GM18907 (cell line): ENCODE results near the gene C3orf20.

Experiments used
- ATAC-seq: cut with Tn5 transposase; IDR thresholded peaks from one replicate; pipeline ENCODE4 v1.9.1; 2021; ENCODE audit warnings: mild to moderate bottlenecking, moderate library complexity; ENCODE audit not compliant: unreplicated experiment

C3orf20 gene

DNA sequence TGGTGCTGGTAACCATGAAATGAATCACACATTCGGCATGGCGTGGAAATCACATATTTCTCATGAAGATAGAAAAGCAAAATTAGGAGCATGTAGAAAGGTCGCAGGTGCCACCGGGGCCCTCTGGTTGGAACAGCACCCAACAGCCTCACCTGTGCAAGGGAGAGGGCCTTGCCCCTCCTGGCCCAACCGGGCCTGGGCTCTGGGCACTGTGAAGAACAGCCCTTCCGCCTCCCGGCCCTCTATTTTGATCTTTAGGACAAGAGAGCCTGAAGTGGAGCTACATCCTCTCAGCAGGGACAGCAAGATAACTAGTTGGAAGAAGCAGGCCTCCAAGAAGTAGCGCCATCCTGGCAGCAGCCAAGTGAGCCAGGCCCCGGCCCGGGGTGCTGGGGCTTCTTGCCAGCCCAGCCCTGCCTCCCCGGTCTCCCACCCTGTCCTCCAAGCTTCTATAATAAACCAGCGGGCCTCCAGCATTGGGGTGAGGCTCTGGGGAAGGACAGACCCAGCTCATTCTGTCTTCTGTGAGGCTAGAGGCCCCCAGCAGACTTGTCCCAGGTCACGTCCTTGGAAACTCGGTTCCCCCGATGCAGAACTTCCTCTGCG lies 97.7 kb downstream of the C3orf20 start:
- no peak for ATAC-seq

DNA sequence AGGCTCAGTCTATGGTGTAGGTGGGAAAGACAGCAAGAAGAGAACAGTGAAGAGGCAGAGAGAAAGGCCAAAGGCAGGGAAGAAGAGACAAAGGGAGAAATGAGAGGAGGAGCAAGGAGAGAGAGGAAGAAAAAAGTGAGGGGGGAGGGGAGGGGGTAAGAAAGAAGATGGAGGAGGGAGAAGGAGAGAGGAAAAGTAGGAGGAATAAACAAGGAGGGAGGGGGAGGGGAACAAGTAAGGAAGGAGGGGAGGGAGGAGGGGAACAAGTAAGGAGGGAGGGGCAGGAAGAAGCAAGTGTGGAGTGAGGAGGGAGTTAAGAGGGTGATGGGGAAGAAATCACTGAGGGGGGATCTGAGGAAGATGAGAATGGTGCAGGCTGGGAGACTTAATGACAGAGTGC lies 98.3 kb downstream of the C3orf20 start:
- ATAC-seq = no peak

DNA sequence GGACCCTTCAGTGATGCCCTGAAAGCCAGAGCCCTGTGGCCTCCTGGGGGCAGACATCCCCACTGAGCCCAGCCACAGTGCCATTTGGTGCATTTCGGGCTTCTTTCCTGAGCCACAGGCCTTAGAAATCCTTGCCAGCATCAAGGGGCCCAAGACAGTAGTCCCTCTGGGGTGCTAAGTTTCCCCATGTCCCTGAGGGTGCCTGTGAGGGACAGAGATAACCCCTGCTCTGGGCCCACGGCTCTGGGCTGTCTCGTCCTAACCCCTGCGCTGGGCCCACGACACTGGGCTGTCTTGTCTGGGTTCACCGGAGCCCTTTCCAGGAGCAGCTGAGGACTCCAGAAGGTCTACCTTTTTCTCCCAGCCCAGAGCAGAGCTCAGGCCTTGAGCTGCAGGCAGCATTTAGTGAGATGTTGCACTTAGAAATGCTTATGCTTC lies 98.8 kb downstream of the C3orf20 start:
- ATAC-seq = no peak

DNA sequence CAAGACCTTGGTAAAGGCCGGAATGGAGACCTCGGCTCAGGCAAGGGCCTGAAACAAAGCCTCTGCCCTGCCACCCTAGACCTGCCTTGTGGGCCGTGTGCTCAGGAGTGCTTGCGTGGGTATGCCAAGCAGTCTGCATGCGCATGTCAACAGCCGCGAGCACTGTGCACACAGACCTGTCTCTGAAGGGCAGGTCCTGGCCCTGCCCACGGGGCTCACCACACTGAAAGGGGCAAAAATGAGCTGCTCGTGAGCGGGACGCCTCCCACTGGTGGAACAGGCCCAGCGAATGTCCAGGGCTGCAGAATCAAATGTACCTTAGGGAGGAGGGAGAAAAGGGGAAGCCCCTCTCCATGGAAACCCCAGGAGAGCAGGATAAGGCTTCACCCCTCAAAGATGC lies 99.5 kb downstream of the C3orf20 start:
- ATAC-seq = no peak

DNA sequence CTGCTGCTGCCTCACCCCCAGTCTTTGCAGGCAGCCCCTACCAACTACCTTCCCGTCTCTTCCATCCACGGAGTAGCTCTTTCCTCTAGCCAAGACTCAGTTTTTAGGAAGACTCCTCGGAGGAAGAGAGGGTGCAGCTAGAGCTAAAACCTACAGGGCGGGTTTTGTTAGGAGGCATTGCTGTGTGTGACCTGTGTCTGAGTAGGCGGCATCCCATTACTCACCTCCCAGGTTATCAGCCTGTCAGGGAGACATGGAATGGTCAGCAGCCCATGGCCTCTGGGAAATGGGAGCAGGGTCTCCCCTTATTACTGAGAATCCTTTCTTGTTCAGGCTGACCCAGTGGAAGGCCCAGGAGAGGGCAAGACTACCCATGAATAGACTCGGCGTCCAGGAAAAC lies 100.1 kb downstream of the C3orf20 start:
- no peak for ATAC-seq

DNA sequence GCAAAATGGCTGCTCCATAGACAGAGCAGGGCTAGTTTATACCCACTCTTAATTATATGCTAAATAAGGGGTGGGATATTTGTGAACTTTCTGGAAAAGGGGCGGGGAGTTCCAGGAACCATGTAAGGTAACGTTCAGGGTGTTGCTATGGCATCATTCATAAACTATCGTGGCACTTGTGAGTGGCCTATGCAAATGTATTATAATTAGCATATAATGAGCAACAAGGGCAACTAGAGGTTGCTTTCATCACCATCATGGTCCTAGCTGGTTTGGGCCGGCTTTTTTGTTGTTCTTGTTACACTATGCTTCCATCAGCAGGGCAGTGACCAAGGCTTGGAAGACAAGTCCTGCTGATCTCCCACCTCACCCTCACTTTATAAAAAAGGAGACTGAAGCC lies 100.6 kb downstream of the C3orf20 start:
- ATAC-seq = no peak

DNA sequence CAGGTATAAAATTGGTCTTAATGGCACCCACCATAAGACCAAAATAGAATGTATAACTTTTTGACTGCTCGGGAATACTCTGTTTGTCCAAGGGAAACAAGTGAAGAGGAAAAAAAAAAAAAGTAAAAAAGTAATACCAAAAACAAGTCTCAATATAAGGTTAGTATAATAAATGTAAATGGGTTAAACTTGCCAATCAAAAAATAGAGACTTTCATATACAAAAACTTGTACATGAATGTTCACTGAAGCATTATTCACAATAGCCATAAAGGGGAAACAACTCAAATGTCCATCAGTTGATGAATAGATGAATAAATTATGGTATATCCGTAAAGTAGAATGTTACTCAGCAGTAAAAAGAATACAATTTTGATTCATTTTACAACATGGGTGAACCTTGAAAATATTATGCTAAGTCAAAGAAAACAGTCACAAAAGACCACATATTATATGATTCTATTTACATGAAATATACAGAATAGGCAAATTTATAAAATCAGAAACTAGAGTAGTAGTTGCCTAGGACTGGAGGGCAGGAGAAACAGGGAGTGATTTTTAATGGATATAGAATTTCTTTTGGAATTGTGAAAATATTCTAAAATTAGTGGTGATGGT lies 104.2 kb downstream of the C3orf20 start:
- no peak for ATAC-seq

DNA sequence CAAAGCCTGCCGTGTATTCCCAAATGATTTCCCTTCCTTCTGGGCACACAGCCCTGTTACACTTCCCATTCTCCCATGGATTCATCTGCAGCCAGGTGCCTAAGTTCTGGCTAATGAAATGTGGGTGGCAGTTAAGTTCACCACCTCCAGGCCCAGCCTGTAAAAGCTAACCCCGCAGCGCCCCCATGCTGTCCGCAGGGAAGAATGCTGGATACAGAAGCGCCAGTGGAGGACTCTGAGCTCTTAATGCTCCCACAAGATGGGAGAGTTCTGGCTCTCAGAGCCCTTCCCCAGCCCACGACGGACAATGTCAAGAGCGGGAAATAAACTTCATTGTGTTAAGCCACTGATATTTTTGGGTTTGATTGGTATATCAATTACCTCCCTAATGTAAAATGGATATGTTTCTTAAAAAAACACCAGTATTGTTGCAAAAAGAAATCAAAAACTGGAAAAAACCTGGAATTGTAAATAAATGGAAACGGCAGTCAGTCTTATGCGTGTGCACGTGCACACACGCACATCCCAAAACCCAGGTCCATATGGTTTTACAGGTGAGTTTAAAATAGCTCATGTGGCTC lies 106.1 kb downstream of the C3orf20 start:
- peak; percentile 59 for ATAC-seq

DNA sequence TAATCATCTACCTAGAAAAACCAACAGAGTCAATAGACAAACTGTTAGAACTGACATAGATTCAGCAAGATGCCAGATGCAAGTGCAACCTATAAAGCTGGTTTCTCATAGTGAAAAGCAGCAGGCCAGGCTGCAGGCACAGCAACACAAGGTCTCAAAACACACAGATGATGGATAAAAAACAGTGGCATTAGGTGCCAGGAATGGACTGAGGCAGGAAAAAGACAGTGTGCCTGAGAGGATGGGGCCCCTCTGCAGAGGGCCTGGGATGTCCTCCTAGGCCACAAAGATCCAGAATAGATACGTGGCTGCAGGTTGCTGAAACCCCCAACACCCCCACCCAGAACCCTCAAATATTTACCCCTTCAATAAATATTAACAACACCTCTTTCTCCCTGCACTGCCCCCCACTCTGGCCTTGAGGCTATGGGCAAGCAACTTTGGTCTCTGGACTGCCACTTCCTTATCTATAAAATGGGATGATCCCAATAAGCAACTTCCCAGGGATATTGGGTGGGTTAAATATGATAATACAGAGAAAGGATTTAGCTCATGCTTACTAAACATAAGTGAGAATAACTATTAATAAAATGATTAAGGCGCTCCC lies 108.6 kb downstream of the C3orf20 start:
- ATAC-seq = no peak

DNA sequence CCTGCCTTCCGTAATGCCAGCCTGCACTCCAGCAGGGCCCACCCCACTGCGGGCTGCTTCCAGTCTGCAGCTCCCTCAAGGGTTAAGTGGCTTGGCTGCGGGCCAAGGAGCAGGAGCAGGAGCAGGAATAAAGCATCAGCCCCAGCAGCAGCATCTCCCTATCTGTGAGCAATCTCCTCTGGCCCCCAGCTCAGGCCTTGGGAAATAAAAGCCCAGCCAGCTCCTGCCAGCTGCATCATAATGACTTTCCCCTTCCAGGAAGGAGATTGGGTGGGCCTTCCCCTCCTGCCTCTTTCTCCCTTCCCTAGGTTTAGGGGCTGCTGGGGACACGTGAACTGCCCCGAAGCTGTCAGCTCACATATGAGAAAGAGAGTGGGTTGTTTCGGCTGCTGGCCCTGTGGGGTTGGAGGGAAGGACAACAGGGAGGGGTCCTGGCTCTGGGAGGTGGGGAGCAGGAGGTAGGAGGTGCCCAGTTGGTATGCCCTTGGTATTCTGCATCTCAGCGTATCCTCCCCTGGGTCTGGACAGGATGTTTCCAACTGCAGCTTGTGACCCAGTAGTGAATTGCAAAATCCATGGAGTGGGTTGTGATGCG lies 109.2 kb downstream of the C3orf20 start:
- no peak for ATAC-seq

DNA sequence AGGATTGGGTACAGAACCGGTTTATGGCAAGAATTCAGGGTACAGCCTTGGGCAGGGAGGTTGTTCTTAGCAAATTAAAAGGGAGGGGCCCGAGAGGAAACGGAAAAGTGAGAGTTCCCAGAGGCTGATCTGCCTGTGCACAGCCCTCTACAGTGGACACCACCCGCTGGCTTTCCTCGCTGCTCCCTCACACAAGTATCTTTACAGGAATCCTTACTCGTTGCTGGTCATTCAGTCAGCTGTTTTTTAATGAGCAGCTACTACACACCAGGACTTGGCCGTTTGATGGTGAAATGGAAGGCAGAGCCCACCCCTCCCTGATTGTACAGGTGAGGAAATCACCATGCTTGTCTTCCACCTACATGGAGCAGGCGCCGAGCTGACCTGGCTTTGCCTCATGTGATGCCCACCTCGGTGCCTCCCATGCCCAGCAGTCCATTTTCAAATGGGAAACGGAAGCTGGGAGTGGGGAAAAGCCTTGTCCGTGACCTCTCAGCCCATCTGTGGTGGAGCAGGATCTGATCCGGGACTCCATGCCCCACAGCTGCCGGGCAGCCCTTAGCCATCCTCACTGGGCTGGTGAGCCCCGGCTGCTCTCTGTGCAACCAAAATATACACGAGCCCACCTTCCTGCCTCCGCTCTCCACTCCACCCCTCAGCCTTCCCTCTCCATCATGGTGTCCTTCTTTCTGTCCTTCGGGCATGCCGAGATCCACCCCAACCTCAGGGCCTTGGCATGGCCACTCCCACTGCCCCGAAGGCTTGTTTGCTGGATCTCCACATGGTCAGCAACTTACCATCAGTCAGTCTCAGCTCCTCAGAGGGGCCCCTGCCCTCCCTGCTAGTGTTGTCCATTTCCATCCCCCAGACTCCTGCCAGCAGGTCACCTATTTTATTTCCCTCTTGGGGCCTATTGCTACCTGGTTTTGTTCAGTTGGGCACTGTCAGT lies 110.5 kb downstream of the C3orf20 start:
- ATAC-seq = no peak

DNA sequence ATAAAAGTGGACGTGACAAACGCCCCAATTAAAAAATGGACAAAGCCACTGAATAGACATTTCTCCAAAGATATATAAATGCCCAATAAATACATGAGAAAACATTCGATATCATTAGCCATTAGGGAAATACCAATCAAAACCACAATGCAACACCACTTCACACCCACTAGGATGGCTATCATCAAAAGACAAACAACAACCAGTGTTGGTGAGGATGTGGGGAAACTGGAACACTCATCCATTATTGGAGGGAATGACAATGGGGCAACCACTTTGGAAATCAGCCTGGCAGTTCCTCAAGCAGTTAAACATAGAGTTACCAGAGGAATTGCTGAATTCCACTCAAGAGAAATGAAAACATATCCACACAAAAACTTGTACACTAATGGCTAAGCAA lies 111.4 kb downstream of the C3orf20 start:
- ATAC-seq = no peak

DNA sequence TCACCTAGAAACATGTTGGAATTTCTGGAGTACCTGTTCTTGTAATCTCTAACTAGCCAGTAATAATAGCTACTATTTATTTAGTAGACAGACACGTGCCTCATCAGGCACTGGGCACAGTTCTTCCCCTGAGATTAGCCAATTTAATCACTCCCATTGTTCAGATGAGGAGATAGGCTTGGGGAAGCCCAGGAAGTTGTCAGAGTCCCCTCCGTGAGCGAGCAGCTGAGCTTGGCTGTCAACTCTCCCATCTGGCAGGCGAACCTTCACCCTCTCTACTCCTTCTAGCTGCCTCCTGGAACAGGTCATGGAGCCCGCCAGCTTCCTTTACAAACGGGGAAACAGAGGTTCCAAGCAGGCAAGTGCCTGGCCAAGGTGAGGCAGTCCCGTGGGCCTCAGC lies 112.7 kb downstream of the C3orf20 start:
- no peak for ATAC-seq

DNA sequence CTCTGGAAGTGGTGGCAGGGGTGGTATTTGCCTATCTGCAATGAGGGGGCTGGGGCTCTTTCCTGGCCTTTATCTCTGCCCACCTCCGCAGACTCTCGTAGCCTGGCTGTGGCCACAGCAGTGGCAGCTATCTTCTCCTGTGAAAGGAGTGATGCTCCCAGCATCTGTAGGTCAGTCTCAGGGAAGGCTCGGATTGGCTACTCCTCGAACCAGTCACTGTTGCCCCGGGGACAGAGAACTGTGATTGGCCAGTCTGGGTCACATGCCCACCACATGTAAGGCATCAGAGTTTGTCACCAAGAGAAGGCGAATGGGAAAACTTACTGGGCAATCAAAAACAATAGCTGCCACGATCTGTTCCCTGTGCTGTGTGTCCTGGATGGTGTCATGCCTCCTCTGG lies 113.7 kb downstream of the C3orf20 start:
- no peak for ATAC-seq

DNA sequence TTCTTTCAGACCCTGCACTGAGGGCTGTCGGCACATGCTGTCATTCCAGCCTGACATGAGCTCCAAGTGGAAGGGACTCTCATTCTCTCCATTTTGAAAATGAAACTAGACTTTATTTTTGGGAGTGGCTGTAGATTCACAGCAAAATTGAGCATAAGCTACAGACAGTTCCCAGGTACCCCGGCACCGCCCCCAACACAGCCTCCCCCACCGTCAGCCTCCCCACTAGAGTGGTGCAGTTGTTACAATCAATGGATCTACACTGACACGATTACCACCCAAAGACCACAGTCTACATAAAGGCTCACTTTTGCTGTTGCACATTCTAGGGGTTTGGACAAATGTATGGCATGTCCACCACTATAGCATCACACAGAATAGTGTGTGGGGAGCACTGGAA lies 114.3 kb downstream of the C3orf20 start:
- ATAC-seq = no peak

DNA sequence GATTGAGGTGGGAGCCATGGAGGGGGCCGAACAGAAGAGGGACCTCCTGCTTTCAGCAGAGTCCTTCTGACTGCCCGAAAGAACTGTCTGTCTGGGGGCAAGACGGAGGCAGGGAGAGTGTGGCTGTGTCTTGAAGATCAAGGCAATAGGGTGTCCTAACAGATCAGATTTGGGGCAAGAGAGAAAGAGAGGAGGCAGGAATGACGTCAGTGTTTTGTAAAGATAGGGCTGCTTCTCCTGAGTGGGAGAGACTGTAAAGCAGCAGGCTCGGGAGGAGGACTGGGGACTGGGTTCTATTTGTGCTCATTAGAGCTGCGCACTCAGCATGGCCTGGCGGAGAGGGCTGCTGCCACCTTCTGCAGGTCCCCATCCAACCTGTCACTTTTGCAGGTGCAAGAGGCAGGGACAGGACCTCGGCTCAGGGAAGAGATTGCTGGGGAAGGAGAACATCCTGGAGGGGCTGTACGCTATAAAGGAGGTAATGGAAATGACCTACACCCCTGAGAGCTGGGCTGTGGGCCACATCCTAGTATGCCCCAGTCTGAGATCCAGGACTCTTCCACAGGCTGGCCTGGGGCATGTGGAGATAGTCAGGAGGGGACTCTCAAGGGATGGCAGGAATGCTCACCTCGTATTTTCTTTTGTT lies 114.8 kb downstream of the C3orf20 start:
- ATAC-seq = no peak

DNA sequence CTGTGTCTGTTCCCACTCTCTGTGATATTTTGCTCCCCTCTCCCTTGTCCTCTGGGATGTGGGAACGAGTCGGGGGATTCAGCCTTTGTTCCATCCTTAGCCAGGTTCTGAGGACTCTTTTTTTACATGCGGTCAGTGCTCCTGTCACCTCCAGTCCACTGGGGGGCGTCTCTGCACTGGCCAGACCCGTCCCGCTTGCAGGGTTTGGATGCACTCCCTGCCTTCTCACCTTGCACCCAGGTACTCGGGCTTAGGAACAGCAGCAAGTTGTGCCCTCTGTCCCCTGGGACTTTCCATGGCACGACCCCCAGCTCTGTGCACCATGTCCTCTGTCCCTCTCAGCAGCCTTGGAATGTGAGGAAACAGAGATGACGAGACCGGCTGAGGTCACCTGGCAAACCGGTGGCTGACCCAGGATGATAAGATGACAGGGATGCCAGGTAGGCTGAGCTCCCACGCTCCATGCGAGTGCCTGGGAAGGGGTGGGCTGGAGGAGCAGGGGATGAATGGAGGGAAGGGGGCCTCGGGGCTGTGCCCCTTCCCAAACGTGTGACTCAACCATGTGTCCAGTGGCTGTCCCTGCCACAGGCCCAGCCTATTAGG lies 116.5 kb downstream of the C3orf20 start:
- ATAC-seq = no peak

DNA sequence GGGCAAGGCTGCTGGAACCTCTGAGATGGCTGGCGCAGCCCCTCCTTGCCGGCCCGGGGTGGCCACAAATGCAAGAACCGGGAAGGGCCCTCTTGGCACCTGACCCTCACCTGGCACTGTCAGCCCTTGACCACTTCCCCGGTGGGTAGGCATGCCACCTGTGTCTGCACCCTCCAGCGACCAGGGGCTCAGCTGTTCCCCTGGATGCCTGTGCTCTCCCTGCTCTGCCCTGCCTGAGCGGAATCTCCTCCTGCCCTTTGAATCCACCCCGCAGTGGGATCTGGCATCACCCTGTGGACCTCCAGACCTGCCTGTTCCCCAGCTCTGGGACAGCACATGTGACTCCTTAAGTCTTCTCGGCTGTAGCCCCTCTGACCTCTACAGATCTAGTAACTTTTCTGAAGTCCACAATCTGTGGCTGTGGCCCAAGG lies 117.8 kb downstream of the C3orf20 start:
- no peak for ATAC-seq

DNA sequence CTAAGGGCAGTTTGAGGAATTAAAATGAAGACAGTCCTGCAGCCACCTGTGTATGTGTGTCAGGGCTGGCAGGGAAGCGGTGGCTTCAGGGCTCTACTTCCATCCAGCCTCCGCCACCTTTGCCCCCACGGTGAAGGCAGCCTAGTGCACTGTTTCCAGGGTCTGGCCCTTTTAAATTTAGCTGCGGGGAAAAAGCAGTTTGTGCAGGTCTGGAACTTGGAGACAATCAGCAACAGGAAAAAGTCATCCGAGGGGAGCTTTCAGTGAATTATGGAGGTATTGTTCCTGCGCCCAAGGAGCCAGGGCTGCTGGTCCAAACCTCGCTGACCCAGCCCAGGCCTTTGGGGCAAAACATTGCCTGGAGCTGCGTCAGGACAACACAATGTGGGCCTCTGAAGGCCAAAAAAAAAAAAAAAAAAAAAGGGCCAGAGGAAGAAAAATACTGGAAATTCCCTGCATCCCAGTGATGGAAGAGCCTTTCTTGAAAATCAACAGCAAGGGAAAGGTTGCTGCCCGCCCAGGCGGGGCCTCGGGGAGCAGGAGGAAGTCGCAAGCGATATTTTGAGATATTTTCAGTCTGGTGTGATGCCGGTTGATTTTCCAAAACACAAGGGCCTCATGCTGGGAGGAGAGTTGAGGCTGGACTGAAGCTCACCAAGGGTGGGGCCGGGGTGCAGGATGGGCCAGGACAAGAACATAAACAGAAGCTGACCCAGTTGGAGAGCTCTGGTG lies 118.4 kb downstream of the C3orf20 start:
- no peak for ATAC-seq
